Muscle of arm (tissue), 14 donors: ENCODE results near the gene SNURF. TPM values are rescaled to one million over a fixed set of nuclear protein-coding genes. Genes with fewer than 3 reads are reported as not detected.
"Not testable (repeated sequence)": the region's sequence is repeated elsewhere in the genome, so short reads cannot be mapped to it uniquely, and the experiment has no call there.

Experiments
- DNase-seq: peaks from one replicate; pipeline ENCODE4 v3.0.0-alpha.2; 2013
- long read RNA-seq, 11 donors: transcript quantifications; one replicate each; lab custom pipeline, GENCODE V29; 2026
- polyA plus RNA-seq, 12 donors: library from polyadenylated mRNA; unstranded; fragments of 120-200 nt; gene quantifications; one replicate each; pipeline ENCODE4 v1.2.1, GENCODE V29; 2013; ENCODE audit not compliant: insufficient read length in 12 of 12

Gene SNURF
- polyA plus RNA-seq = 10 to 100 TPM in 9 of 12 donors, 1 to 10 TPM in 1, not detected in 2; 3.0 to 51.1 (median 33.1) TPM
- long read RNA-seq, donor 1, partial matches to known transcripts = 0 of 2 reads
- long read RNA-seq, donor 1, other reads (novel, unspliced or antisense) = 0 of 2 reads
- long read RNA-seq, donor 2, transcript SNURF-201 (4 exons, 331 nt) = major isoform, 5 of 9 reads
- long read RNA-seq, donor 2, partial matches to known transcripts = 0 of 9 reads
- long read RNA-seq, donor 2, other reads (novel, unspliced or antisense) = 0 of 9 reads
- long read RNA-seq, donor 3, transcript SNURF-202 (3 exons, 650 nt) = major isoform, 5 of 7 reads
- long read RNA-seq, donor 3, partial matches to known transcripts = 0 of 7 reads
- long read RNA-seq, donor 3, other reads (novel, unspliced or antisense) = 0 of 7 reads
- long read RNA-seq, donor 4 = 0 reads
- long read RNA-seq, donor 5, partial matches to known transcripts = 0 of 4 reads
- long read RNA-seq, donor 5, other reads (novel, unspliced or antisense) = 0 of 4 reads
- long read RNA-seq, donor 6, partial matches to known transcripts = 0 of 4 reads
- long read RNA-seq, donor 6, other reads (novel, unspliced or antisense) = 0 of 4 reads
- long read RNA-seq, donor 7, partial matches to known transcripts = 0 of 3 reads
- long read RNA-seq, donor 7, other reads (novel, unspliced or antisense) = 0 of 3 reads
- long read RNA-seq, donor 8, partial matches to known transcripts = 0 of 5 reads
- long read RNA-seq, donor 8, other reads (novel, unspliced or antisense) = 0 of 5 reads
- long read RNA-seq, donor 9, partial matches to known transcripts = 0 of 6 reads
- long read RNA-seq, donor 9, other reads (novel, unspliced or antisense) = 0 of 6 reads
- long read RNA-seq, donor 10, transcript SNURF-201 (4 exons, 331 nt) = major isoform, 6 of 7 reads
- long read RNA-seq, donor 10, partial matches to known transcripts = 0 of 7 reads
- long read RNA-seq, donor 10, other reads (novel, unspliced or antisense) = 0 of 7 reads
- long read RNA-seq, donor 11, partial matches to known transcripts = 0 of 4 reads
- long read RNA-seq, donor 11, other reads (novel, unspliced or antisense) = 0 of 4 reads

- DNase-seq = peak; percentile 61
Observed at GRCh38 chr15:24954783-24955530, at the start of gene SNURF, which contains the start of gene SNRPN. Gene SNURF (plus strand): TSS chr15:24954987. CDS start chr15:24955049, 62 bp downstream. Gene SNRPN (plus strand): TSS chr15:24954987. CDS start chr15:24974454, 19,467 bp downstream.

- DNase-seq = no peak
Observed at GRCh38 chr15:24916305-24917009, 38.3 kb upstream of the SNURF start.

- no peak for DNase-seq
Observed at GRCh38 chr15:24917431-24917830, 37.4 kb upstream of the SNURF start.

- DNase-seq = no peak
Observed at GRCh38 chr15:24919446-24919845, 35.3 kb upstream of the SNURF start.

- not testable (repeated sequence) for DNase-seq
Observed at GRCh38 chr15:24922781-24923180, 32.0 kb upstream of the SNURF start.

- no peak for DNase-seq
Observed at GRCh38 chr15:24924153-24924552, 30.6 kb upstream of the SNURF start.

- DNase-seq = no peak
Observed at GRCh38 chr15:24924621-24925020, 30.2 kb upstream of the SNURF start.

GRCh38 chr15:24931874-24932732 is 22.7 kb upstream of the SNURF start:
- not testable (repeated sequence) for DNase-seq

DNA sequence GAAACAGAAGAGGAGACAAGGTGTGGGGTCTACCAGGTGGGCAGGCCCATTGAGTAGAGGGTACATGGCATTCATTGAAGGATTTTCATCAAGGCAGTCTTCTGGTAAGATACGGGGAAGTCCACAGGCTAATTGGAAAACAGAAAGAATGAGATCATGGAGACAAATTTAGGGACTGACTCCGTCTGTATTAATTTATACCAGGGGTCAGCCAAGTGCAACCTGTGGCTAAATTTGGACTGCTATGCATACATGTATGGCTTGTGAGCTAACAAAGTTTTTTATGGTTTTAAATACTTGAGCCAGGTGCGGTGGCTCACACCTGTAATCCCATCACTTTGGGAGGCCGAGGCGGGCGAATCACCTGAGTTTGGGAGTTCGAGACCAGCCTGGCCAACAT is 21.1 kb upstream of the SNURF start:
- DNase-seq = no peak

DNA sequence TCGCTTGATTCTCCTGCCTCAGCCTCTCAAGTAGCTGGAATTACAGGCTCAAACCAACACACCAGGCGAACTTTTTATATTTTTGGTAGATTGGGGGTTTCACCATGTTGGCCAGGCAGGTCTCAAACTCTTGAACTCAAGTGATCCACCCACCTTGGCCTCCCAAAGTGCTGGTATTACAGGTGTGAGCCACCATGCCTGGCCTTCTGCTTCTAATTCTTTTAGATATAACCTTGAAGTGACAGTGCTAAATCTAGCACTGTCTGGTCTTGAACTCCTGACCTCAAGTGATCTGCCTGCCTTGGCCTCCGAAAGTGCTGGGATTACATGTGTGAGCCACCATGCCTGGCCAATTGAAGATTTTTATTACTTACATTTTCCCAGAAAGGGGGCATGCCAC is 16.6 kb upstream of the SNURF start:
- DNase-seq = not testable (repeated sequence)

DNA sequence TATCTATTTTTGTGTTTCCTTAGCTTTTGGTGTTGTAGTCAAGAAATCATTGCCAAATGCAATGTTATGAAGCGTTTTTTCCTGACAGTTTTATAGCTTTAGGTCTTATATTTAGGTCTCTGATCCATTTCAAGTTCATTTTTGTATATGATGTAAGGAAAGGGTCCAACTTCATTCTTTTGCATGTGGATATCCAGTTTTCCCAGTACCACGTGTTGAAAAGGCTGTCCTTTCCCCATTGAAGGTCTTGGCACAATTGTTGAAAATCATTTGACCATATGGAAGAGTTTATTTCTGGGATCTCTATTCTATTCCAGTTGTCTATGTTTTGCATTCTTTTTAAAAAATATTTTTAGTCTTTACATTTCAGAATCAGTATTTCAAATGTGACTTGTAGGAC is 14.6 kb upstream of the SNURF start:
- peak; percentile 8 for DNase-seq

DNA sequence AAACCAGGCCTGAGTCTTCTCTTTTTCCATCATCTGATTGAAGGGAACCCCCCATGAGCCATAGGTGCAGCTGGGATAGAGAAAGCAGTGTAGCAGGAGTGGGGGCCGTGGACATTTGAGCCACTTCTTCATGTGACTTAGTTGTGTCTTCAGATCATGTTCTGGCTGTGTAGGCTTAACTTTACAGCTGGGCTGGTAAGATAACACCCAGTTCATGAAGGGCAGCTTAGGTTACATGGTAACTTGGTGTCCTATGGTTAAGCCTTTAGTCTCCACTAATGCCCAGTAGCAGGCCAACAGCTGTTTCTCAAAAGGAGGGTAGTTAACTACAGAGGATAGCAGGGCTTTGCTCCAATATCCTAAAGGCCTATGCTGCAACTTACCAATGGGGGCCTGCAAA is 11.4 kb upstream of the SNURF start:
- no peak for DNase-seq

- DNase-seq = no peak
Observed at GRCh38 chr15:24944954-24945353, 9.8 kb upstream of the SNURF start.

DNA sequence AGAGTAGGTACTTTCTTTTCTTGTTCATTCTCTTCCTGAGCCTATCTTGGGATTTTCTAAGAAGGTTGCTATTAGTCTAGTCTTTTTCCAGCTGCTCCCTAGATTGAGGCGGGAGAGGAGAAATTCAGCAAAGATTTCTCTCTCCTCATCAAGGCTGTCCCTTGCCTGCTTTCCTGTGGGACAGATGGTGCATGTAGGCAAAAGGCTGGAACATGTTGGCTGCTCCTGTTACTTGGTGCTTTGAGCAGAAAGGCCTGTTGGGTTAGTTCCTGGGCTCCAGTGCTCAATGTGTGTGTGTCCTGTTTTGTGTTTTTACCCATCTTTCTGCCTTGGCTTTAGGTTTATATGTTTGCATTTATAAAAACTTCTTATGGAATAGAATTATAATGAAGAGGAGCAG is 9.1 kb upstream of the SNURF start:
- DNase-seq = no peak

GRCh38 chr15:24948495-24948894 is 6.3 kb upstream of the SNURF start:
- no peak for DNase-seq

GRCh38 chr15:24955531-24955921 is 739 bp downstream of the SNURF start:
- DNase-seq = peak; percentile 17

- DNase-seq = peak; percentile 59
Observed at GRCh38 chr15:24956111-24956838, 1.5 kb downstream of the SNURF start.

- no peak for DNase-seq
Observed at GRCh38 chr15:24957691-24958090, 2.9 kb downstream of the SNURF start.

GRCh38 chr15:24961967-24962366 is 7.2 kb downstream of the SNURF start:
- DNase-seq = no peak
